GM12874 (cell line): ENCODE data around the gene DDN.

Source experiments
- TF ChIP-seq, protein P1 (sequence below): IDR thresholded peaks from 2 replicates; pipeline ENCODE4 v1.5.1; 2011; ENCODE audit warnings: low read depth, mild to moderate bottlenecking, control low read depth, low read length, moderate library complexity; ENCODE audit not compliant: insufficient read depth

The DDN gene

DNA sequence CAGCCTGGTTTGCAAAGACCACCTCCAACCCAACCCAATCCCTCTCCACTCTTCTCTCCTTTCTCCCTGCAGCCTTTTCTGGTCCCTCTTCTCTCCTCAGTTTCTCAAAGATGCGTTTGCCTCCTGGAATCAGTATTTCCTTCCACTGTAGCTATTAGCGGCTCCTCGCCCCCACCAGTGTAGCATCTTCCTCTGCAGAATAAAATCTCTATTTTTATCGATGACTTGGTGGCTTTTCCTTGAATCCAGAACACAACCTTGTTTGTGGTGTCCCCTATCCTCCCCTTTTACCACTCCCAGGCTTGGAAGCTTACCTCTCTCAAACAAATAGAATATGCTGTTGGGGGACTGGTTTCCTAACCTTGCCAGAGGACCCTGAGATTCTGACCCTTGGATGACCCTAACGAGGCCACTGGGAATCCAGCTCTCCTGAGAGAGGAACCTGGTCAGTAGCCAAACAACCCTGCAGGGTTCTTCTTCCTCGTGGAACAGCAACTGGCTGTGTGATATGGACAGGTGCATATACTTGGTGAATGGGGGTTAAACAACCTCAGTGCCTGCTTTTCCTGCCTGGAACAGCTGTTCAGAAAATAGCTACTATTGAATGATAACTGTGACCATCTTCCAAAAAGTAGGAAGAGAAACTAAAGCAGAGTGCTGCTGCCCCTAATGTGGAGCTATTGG, 16.6 kb downstream of the DDN start:
- TF ChIP-seq, protein P1, sequence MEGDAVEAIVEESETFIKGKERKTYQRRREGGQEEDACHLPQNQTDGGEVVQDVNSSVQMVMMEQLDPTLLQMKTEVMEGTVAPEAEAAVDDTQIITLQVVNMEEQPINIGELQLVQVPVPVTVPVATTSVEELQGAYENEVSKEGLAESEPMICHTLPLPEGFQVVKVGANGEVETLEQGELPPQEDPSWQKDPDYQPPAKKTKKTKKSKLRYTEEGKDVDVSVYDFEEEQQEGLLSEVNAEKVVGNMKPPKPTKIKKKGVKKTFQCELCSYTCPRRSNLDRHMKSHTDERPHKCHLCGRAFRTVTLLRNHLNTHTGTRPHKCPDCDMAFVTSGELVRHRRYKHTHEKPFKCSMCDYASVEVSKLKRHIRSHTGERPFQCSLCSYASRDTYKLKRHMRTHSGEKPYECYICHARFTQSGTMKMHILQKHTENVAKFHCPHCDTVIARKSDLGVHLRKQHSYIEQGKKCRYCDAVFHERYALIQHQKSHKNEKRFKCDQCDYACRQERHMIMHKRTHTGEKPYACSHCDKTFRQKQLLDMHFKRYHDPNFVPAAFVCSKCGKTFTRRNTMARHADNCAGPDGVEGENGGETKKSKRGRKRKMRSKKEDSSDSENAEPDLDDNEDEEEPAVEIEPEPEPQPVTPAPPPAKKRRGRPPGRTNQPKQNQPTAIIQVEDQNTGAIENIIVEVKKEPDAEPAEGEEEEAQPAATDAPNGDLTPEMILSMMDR = no peak

DNA sequence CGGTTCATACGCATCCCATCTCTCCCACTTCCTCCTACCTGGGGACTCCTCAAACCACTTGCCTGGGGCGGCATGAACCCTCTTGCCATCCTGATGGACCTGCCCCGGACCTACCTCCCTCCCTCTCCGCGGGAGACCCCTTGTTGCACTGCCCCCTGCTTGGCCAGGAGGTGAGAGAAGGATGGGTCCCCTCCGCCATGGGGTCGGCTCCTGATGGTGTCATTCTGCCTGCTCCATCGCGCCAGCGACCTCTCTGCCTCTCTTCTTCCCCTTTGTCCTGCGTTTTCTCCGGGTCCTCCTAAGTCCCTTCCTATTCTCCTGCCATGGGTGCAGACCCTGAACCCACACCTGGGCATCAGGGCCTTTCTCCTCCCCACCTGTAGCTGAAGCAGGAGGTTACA, 17.4 kb downstream of the DDN start:
- TF ChIP-seq, protein P1 = no peak

DNA sequence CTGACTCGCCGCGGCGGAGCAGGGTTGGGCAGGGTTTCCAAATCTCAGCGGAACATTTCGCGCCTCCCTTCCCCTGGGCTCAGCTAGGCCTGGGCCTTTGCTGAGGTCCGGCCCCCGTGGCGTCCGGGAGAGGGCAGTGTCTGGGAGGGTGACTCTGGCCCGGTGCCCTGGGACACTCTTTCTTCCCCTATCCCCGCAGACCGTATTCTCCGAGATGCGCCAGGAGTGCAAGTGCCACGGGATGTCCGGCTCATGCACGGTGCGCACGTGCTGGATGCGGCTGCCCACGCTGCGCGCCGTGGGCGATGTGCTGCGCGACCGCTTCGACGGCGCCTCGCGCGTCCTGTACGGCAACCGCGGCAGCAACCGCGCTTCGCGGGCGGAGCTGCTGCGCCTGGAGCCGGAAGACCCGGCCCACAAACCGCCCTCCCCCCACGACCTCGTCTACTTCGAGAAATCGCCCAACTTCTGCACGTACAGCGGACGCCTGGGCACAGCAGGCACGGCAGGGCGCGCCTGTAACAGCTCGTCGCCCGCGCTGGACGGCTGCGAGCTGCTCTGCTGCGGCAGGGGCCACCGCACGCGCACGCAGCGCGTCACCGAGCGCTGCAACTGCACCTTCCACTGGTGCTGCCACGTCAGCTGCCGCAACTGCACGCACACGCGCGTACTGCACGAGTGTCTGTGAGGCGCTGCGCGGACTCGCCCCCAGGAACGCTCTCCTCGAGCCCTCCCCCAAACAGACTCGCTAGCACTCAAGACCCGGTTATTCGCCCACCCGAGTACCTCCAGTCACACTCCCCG, 18.0 kb downstream of the DDN start:
- TF ChIP-seq, protein P1 = 0 out of 2 replicates have a peak, but pooled peaks have one; percentile 17

DNA sequence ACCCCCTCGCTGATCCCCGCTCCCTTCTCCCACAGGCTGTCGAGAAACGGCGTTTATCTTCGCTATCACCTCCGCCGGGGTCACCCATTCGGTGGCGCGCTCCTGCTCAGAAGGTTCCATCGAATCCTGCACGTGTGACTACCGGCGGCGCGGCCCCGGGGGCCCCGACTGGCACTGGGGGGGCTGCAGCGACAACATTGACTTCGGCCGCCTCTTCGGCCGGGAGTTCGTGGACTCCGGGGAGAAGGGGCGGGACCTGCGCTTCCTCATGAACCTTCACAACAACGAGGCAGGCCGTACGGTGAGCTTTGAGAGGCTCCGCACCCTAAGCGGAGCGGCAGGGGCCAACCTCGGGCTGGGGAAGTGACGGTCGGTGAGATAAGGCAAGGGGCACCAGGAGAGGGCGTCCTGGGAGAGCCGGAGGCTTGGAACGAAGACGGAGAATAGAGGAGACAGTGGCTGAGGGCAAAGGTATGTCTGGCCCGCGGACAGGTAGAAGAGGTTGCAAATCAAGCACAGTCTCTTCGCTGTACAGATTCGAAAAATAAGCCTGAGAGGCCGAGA, 18.7 kb downstream of the DDN start:
- TF ChIP-seq, protein P1 = no peak

DNA sequence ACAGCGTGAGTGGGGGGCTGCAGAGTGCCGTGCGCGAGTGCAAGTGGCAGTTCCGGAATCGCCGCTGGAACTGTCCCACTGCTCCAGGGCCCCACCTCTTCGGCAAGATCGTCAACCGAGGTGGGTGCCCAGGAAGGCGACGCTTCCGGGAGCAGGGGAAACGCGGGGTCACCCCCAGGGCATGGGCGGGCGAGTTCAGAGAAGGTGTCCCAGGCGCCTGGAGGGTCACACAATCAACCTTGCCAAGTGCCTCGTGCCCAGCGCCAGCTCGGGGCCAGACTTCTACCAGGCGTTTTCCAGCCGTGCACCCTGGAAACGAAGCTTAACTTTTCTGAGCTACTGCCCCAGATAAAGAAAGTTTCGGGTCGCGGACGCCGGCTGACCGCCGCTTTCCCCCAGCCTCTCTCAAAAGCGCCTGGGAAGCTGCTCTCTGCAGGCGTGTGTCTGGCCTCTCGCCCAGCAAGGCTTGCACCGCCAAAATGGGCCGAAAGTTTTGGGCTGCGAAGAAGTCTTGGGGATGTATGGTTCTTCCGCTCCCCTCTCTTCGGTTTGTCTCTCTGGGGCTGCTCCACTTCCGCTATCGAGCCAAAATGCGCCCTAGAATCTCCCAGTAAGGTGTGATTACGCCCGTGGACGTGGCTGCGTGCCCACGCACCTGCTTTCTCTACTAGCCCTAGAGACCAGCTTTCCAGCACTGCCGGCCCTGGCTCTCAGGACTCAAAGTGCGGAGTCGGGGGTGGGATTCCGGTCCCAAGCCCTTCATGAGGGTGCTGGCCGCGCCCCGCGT, 19.4 kb downstream of the DDN start:
- TF ChIP-seq, protein P1 = no peak

DNA sequence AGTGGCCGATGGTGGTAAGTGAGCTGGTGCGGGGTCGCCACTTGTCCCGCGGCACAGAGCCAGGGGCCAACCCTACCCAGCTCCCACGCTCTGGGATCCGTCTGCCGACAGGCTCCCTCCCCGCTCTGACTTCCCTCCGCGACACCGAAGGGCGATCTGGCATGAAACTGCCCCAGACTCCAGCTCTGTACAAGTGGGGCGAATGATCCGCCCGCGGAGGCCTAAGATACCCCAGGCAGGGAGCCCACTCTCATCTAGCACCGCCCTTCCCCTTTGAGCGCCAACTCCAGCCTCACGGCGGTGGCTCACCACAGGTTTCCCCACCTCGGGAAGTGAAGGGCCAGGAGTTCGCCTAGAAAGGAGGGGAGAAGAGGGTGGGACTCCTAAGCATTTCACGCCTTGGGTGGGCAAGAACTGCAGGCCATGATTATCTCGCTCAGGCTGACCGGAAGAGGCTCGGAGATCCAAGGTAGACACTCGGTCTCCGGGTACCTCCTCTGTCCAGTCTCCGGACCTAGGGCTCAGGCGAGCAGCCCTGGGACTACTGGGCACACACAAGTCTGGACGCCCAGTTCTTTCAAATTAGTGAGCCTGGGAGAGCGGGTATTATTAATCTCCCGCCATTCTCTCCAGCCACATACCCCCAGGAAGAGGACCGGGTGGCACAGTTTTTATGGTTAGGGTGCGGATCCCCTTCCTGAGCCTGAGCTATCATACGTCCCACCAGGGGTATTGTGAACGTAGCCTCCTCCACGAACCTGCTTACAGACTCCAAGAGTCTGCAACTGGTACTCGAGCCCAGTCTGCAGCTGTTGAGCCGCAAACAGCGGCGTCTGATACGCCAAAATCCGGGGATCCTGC, 20.2 kb downstream of the DDN start:
- TF ChIP-seq, protein P1 = no peak
